GM18517 (cell line): Measurements from ENCODE around the gene SENP3.
"Not testable (repeated sequence)": the region's sequence is repeated elsewhere in the genome, so short reads cannot be mapped to it uniquely, and the experiment has no call there.

Source experiments
- ATAC-seq: cut with Tn5 transposase; IDR thresholded peaks from one replicate; pipeline ENCODE4 v1.9.1; 2021; ENCODE audit warnings: mild to moderate bottlenecking, moderate library complexity; ENCODE audit not compliant: unreplicated experiment

The SENP3 gene

GRCh38 chr17:7591596-7591995 is 29.9 kb downstream of the SENP3 start:
- ATAC-seq = no peak

GRCh38 chr17:7592422-7593021 is 30.8 kb downstream of the SENP3 start:
- ATAC-seq = no peak

GRCh38 chr17:7593296-7593695 is 31.6 kb downstream of the SENP3 start:
- no peak for ATAC-seq

GRCh38 chr17:7597561-7597960 is 35.8 kb downstream of the SENP3 start:
- ATAC-seq = not testable (repeated sequence)

- no peak for ATAC-seq
These were observed 44.6 kb downstream of the SENP3 start for GRCh38 chr17:7606280-7606679.

- no peak for ATAC-seq
These were observed 48.9 kb downstream of the SENP3 start for GRCh38 chr17:7610641-7611040.

- no peak for ATAC-seq
These were observed 50.0 kb downstream of the SENP3 start for GRCh38 chr17:7611635-7612293.

- ATAC-seq = no peak
These were observed 50.5 kb downstream of the SENP3 start for GRCh38 chr17:7612294-7612640.

- no peak for ATAC-seq
These were observed 52.2 kb downstream of the SENP3 start for GRCh38 chr17:7613769-7614424.

- ATAC-seq = peak; percentile 91
These were observed 52.9 kb downstream of the SENP3 start, which contains the start of gene FXR2 for GRCh38 chr17:7614425-7615264. Gene FXR2, minus strand, starts transcription at chr17:7614897. Its CDS starts 365 bp downstream, at chr17:7614532.

- no peak for ATAC-seq
These were observed 53.6 kb downstream of the SENP3 start for GRCh38 chr17:7615265-7615747.

GRCh38 chr17:7618608-7619007 is 56.9 kb downstream of the SENP3 start:
- no peak for ATAC-seq

GRCh38 chr17:7620835-7621234 is 59.1 kb downstream of the SENP3 start:
- ATAC-seq = no peak
